ENCODE data around the gene PIWIL1. TPM values are rescaled to one million over a fixed set of nuclear protein-coding genes. Genes with fewer than 3 reads are reported as not detected.

Gene PIWIL1
- total and polyA plus RNA-seq, 3 donors from 2014 or later: 53.0 to 203 (median 71.7) TPM

DNA sequence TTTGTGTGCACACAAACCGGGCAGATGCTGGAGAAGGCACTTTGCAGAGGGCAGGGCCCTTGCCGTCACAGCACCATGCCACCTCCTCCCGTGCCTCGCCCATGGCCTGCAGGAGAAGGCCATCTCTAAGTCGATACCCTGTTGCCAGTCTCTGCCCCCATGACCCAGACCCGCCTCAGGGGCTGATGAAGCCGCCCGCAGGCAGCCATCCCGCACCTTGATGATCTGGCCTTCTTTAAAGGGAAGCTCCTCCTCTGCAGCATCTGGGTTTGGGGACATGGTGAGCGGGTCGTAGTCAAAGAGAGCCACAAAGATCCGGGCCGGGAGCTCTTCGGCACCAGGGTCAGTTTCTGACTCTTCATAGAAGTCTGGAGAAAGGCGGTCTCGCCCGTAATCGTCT, 76.2 kb downstream of the PIWIL1 start:
- no peaks in the 10 kb centered on the region for H3K36me3 ChIP-seq (ENCODE audit: low read depth, missing control alignments)
- 93 to 95% methylated on average over 13 to 18 of the region's 18 CpGs for WGBS, 2 donors
- H3K27ac ChIP-seq: no peak overlapping the region
- H3K27me3 ChIP-seq: no peaks in the 10 kb centered on the region
- TF ChIP-seq, protein P1, sequence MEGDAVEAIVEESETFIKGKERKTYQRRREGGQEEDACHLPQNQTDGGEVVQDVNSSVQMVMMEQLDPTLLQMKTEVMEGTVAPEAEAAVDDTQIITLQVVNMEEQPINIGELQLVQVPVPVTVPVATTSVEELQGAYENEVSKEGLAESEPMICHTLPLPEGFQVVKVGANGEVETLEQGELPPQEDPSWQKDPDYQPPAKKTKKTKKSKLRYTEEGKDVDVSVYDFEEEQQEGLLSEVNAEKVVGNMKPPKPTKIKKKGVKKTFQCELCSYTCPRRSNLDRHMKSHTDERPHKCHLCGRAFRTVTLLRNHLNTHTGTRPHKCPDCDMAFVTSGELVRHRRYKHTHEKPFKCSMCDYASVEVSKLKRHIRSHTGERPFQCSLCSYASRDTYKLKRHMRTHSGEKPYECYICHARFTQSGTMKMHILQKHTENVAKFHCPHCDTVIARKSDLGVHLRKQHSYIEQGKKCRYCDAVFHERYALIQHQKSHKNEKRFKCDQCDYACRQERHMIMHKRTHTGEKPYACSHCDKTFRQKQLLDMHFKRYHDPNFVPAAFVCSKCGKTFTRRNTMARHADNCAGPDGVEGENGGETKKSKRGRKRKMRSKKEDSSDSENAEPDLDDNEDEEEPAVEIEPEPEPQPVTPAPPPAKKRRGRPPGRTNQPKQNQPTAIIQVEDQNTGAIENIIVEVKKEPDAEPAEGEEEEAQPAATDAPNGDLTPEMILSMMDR (IDR thresholded peaks at IDR 0.05): no peak
- no peak for TF ChIP-seq POLR2A (IDR thresholded peaks at IDR 0.05)
- H3K9me3 ChIP-seq: no peaks in the 10 kb centered on the region
- intact Hi-C loops (cut with DNase I; ENCODE audit: low total_unique reads): no loop called here
- H3K4me3 ChIP-seq: no peak overlapping the region
- no peaks in the 10 kb centered on the region for H3K4me1 ChIP-seq
- DNase-seq: no peak

DNA sequence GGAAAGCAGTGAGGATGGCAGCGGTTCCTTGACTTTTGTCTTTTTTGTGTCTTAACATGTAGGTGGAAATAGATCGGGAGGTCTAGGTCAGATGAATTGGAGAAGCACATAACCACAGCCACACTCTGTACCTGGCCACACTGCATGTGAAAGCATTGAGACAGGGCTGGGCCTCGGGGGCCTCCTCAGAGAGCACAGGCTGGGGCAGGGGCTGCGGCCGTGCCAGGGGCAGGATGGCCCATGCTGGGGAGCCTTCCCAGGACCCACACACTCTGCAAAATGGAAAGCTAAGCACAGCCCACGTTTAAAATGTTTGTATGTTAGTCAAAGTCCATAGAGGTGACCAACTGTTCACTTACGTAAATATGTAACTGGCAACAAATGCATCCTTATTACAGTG, 76.7 kb downstream of the PIWIL1 start:
- no peaks in the 10 kb centered on the region for H3K36me3 ChIP-seq (ENCODE audit: low read depth, missing control alignments)
- no peaks in the 10 kb centered on the region for H3K4me1 ChIP-seq
- no peak overlapping the region for H3K4me3 ChIP-seq
- intact Hi-C loops (cut with DNase I; ENCODE audit: low total_unique reads): no loop called here
- H3K9me3 ChIP-seq: no peaks in the 10 kb centered on the region
- H3K27ac ChIP-seq: no peak overlapping the region
- no peaks in the 10 kb centered on the region for H3K27me3 ChIP-seq
- TF ChIP-seq, protein P1 (IDR thresholded peaks at IDR 0.05): no peak
- TF ChIP-seq POLR2A (IDR thresholded peaks at IDR 0.05): no peak
- no peak for DNase-seq
- 84 to 94% methylated on average over 7 of the region's 7 CpGs for WGBS, 2 donors

DNA sequence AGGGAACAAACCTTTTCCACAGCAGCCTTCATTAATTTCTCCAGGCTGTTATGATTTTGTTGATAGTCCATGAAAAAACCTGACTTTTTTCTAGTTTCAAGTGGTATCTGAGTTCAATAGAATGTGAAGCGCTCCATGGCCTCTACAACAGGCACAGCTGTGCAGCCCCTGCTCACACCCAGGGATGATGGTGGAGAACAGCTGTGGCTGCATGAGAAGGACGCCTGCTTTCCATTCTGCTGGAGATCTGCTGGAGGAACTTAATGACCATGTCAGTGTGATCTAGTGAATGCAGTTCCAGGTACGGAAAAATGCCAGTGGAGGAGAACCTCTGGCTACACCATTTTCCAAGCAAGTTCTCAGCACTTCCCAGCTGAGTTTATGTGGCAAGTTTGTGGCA, 80.6 kb downstream of the PIWIL1 start:
- TF ChIP-seq POLR2A (IDR thresholded peaks at IDR 0.05): no peak
- TF ChIP-seq, protein P1 (IDR thresholded peaks at IDR 0.05): no peak
- Histone ChIP-seq H3K36me3 (ENCODE audit: low read depth, missing control alignments) (no peaks in the 10 kb centered on the region), H3K4me1 (no peaks in the 10 kb centered on the region), H3K27me3 (no peaks in the 10 kb centered on the region), H3K9me3 (no peaks in the 10 kb centered on the region), H3K27ac (no peak overlapping the region), H3K4me3 (no peak overlapping the region)
- intact Hi-C loops (cut with DNase I; ENCODE audit: low total_unique reads): no loop called here
- no peak for DNase-seq
- 89 to 94% methylated on average over 2 to 3 of the region's 3 CpGs for WGBS, 2 donors

DNA sequence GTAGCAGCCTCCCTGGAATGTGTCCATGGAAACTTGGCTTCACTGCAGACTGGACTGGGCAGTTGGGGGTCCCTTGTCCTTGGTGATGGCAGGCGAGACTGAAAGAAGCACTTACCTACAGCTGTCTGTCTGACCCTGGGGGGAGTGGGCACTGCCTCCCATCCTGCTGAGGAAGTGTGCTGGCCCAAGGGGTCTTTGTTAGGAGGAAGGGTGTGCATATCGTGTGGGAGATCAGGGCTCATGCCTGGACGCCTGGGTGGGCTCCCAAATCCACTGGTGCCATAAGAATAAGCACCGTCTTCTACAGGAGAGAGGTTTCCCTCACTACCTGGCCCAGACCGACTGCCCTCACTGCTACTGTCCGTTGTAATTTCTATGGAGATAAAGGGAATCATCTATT, 81.4 kb downstream of the PIWIL1 start:
- no peaks in the 10 kb centered on the region for H3K9me3 ChIP-seq
- no peak for DNase-seq
- H3K36me3 ChIP-seq (ENCODE audit: low read depth, missing control alignments): no peaks in the 10 kb centered on the region
- intact Hi-C loops (cut with DNase I; ENCODE audit: low total_unique reads): no loop called here
- H3K4me3 ChIP-seq: no peak overlapping the region
- no peaks in the 10 kb centered on the region for H3K4me1 ChIP-seq
- H3K27me3 ChIP-seq: no peaks in the 10 kb centered on the region
- WGBS, 2 donors: 72 to 73% methylated on average over 6 of the region's 6 CpGs
- no peak overlapping the region for H3K27ac ChIP-seq
- no peak for TF ChIP-seq POLR2A (IDR thresholded peaks at IDR 0.05)
- TF ChIP-seq, protein P1 (IDR thresholded peaks at IDR 0.05): no peak

DNA sequence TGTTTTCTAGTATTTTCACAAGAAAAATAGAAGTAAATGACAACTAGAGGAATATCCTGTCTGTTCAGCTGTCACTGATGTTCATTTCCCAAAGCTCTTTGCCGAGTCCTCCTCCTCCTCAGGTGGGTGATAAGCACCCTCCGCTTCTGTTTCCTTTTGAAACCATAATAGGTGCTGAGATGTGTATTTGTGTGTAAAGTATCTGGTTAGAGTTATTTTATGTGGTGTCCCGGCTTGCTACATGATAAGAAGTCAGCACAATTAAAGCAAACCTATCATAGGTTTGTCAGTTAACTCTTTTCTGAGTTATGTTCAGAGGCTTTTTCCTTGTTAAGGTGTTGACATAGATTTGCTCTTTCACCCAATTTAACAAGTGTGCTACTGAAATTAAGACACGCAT, 82.4 kb downstream of the PIWIL1 start:
- DNase-seq: no peak
- Histone ChIP-seq H3K27me3 (no peaks in the 10 kb centered on the region), H3K4me3 (no peak overlapping the region), H3K9me3 (no peaks in the 10 kb centered on the region), H3K4me1 (no peaks in the 10 kb centered on the region), H3K27ac (no peak overlapping the region), H3K36me3 (ENCODE audit: low read depth, missing control alignments) (no peaks in the 10 kb centered on the region)
- 68 to 78% methylated on average over 4 of the region's 4 CpGs for WGBS, 2 donors
- TF ChIP-seq, protein P1 (IDR thresholded peaks at IDR 0.05): no peak
- no peak for TF ChIP-seq POLR2A (IDR thresholded peaks at IDR 0.05)
- intact Hi-C loops (cut with DNase I; ENCODE audit: low total_unique reads): no loop called here
